ENCODE results near the gene MYO7B.

MYO7B gene

GRCh38 chr2:127572841-127573240, 37.4 kb downstream of the MYO7B start:
- DNase-seq (ENCODE audit: low read depth in 2 of 2) = no peak

- no peak for DNase-seq (ENCODE audit: low read depth in 2 of 2)
Measured at GRCh38 chr2:127573298-127573697, 37.8 kb downstream of the MYO7B start.

- no peak for DNase-seq (ENCODE audit: low read depth in 2 of 2)
Measured at GRCh38 chr2:127573771-127574170, 38.3 kb downstream of the MYO7B start.

- no peak for DNase-seq (ENCODE audit: low read depth in 2 of 2)
Measured at GRCh38 chr2:127574656-127575055, 39.2 kb downstream of the MYO7B start.

GRCh38 chr2:127575185-127575765, 39.8 kb downstream of the MYO7B start:
- no peak for DNase-seq (ENCODE audit: low read depth in 2 of 2)

GRCh38 chr2:127575941-127576432, 40.5 kb downstream of the MYO7B start:
- no peak for DNase-seq (ENCODE audit: low read depth in 2 of 2)

- DNase-seq (ENCODE audit: low read depth in 2 of 2) = no peak
Measured at GRCh38 chr2:127576433-127577207, 41.1 kb downstream of the MYO7B start.

- no peak for DNase-seq (ENCODE audit: low read depth in 2 of 2)
Measured at GRCh38 chr2:127577208-127577475, 41.7 kb downstream of the MYO7B start.

GRCh38 chr2:127577503-127577902, 42.0 kb downstream of the MYO7B start:
- DNase-seq (ENCODE audit: low read depth in 2 of 2) = no peak

GRCh38 chr2:127577973-127578372, 42.5 kb downstream of the MYO7B start:
- DNase-seq (ENCODE audit: low read depth in 2 of 2) = no peak

- DNase-seq (ENCODE audit: low read depth in 2 of 2) = no peak
Measured at GRCh38 chr2:127578411-127578810, 42.9 kb downstream of the MYO7B start.

- DNase-seq (ENCODE audit: low read depth in 2 of 2) = no peak
Measured at GRCh38 chr2:127579231-127579630, 43.7 kb downstream of the MYO7B start.

GRCh38 chr2:127580167-127581049, 44.9 kb downstream of the MYO7B start:
- no peak for DNase-seq (ENCODE audit: low read depth in 2 of 2)

GRCh38 chr2:127581050-127581345, 45.5 kb downstream of the MYO7B start:
- no peak for DNase-seq (ENCODE audit: low read depth in 2 of 2)

GRCh38 chr2:127581516-127582490, 46.3 kb downstream of the MYO7B start:
- no peak for DNase-seq (ENCODE audit: low read depth in 2 of 2)

- no peak for DNase-seq (ENCODE audit: low read depth in 2 of 2)
Measured at GRCh38 chr2:127582863-127583861, 47.7 kb downstream of the MYO7B start.

GRCh38 chr2:127584047-127584446, 48.6 kb downstream of the MYO7B start:
- no peak for DNase-seq (ENCODE audit: low read depth in 2 of 2)

- no peak for DNase-seq (ENCODE audit: low read depth in 2 of 2)
Measured at GRCh38 chr2:127584516-127585033, 49.1 kb downstream of the MYO7B start.

GRCh38 chr2:127585270-127585807, 49.9 kb downstream of the MYO7B start:
- no peak for DNase-seq (ENCODE audit: low read depth in 2 of 2)

- DNase-seq (ENCODE audit: low read depth in 2 of 2) = no peak
Measured at GRCh38 chr2:127586136-127586535, 50.7 kb downstream of the MYO7B start.

All from stimulated activated CD4-positive, alpha-beta T cell treated with anti-CD3 and anti-CD28 coated beads, Interleukin-15, amount 100 ng/mL, for 48 hours (primary cell).